DND-41 (cell line): Measurements from ENCODE around the gene LAD1.

Experiments
- ATAC-seq: fragments of 200-7000 bp; cut with Tn5 transposase; 3 replicates; pipeline ENCODE4 v1.9.1; 2021; ENCODE audit warnings: low read depth; ENCODE audit not compliant: insufficient read depth
- DNase-seq: peaks from one replicate; pipeline ENCODE4 v3.0.0-alpha.2; 2020
- H2AFZ ChIP-seq: 2 replicates; pipeline ENCODE4 v1.6.0; 2012; ENCODE audit warnings: low read depth, low read length
- H3K27ac ChIP-seq: 2 replicates; pipeline ENCODE4 v1.5.1; 2012; ENCODE audit warnings: low read length, inconsistent platforms
- H3K27me3 ChIP-seq: fragments of 200-600 bp; sonication (generic); 2 replicates; pipeline ENCODE4 v1.6.0; 2012; ENCODE audit warnings: low read length, mild to moderate bottlenecking, inconsistent platforms; ENCODE audit not compliant: insufficient read depth, poor library complexity
- H3K36me3 ChIP-seq: 2 replicates; pipeline ENCODE4 v1.5.1; 2012; ENCODE audit warnings: low read length, inconsistent platforms; ENCODE audit not compliant: insufficient read depth
- H3K4me1 ChIP-seq: 2 replicates; pipeline ENCODE4 v1.5.1; 2012; ENCODE audit warnings: mild to moderate bottlenecking, low read length; ENCODE audit not compliant: insufficient read depth
- H3K4me2 ChIP-seq: 2 replicates; pipeline ENCODE4 v1.6.0; 2012; ENCODE audit warnings: mild to moderate bottlenecking, moderate library complexity, low read length, inconsistent platforms; ENCODE audit not compliant: insufficient read depth
- H3K4me3 ChIP-seq, 2 experiments: fragments of 200-600 bp in 1 of 2; shearing (Covaris generic) in 1 of 2; 2 replicates each; pipeline ENCODE4 v1.5.1; 2012 to 2016; ENCODE audit warnings: inconsistent platforms in 2 of 2, low read length in 2 of 2, mild to moderate bottlenecking in 2 of 2, low read depth in 1 of 2, moderate library complexity in 1 of 2
- H3K79me2 ChIP-seq: 2 replicates; pipeline ENCODE4 v1.6.0; 2012; ENCODE audit warnings: low read length, inconsistent platforms; ENCODE audit not compliant: insufficient read depth
- H3K9ac ChIP-seq: 2 replicates; pipeline ENCODE4 v1.6.0; 2012; ENCODE audit warnings: low read depth, mild to moderate bottlenecking, inconsistent platforms, low read length, moderate library complexity
- H3K9me3 ChIP-seq: 2 replicates; pipeline ENCODE4 v1.5.1; 2012; ENCODE audit warnings: low read length, moderate library complexity, mild to moderate bottlenecking, inconsistent platforms; ENCODE audit not compliant: insufficient read depth, severe bottlenecking
- H4K20me1 ChIP-seq: 2 replicates; pipeline ENCODE4 v1.6.0; 2012; ENCODE audit warnings: low read length; ENCODE audit not compliant: insufficient read depth
- CTCF ChIP-seq: IDR thresholded peaks from 2 replicates; pipeline ENCODE4 v1.5.1; 2012; ENCODE audit warnings: borderline replicate concordance, low read length, moderate library complexity, mild to moderate bottlenecking; ENCODE audit not compliant: poor library complexity, severe bottlenecking; ENCODE audit errors: extremely low read depth
- EZH2 ChIP-seq: IDR thresholded peaks from 3 replicates; pipeline ENCODE4 v1.6.1; 2012; ENCODE audit warnings: borderline replicate concordance, low read depth, mild to moderate bottlenecking, moderate library complexity, low read length, inconsistent platforms; ENCODE audit not compliant: severe bottlenecking

Gene LAD1

GRCh38 chr1:201404055-201404454, 4.9 kb upstream of the LAD1 start:
- no peak overlapping the region for H3K4me3 ChIP-seq

GRCh38 chr1:201403359-201403758, 4.2 kb upstream of the LAD1 start:
- H3K36me3 ChIP-seq = no peaks in the 10 kb centered on the region
- H3K9me3 ChIP-seq = no peaks in the 10 kb centered on the region
- H3K27me3 ChIP-seq = peaks cover 16% of the 10 kb centered on the region
- no peak overlapping the region for H3K4me2 ChIP-seq
- no peak overlapping the region for H3K27ac ChIP-seq
- TF ChIP-seq EZH2 (no peak), CTCF (no peak)
- no peaks in the 10 kb centered on the region for H3K79me2 ChIP-seq
- no peaks in the 10 kb centered on the region for H4K20me1 ChIP-seq
- H3K9ac ChIP-seq = no peak overlapping the region
- no peak for DNase-seq
- H2AFZ ChIP-seq = no peak overlapping the region
- ATAC-seq = no peak
- no peaks in the 10 kb centered on the region for H3K4me1 ChIP-seq
- no peak overlapping the region for H3K4me3 ChIP-seq

More at GRCh38 chr1:201404055-201404454, 4.9 kb upstream of the LAD1 start:
- Histone ChIP-seq H3K4me1 (no peaks in the 10 kb centered on the region), H3K4me2 (no peak overlapping the region), H3K9me3 (no peaks in the 10 kb centered on the region), H3K79me2 (no peaks in the 10 kb centered on the region), H3K36me3 (no peaks in the 10 kb centered on the region), H3K9ac (no peak overlapping the region), H4K20me1 (no peaks in the 10 kb centered on the region), H3K27ac (no peak overlapping the region), H3K27me3 (peaks cover 16% of the 10 kb centered on the region), H2AFZ (no peak overlapping the region)
- ATAC-seq (no peak), DNase-seq (no peak)
- TF ChIP-seq EZH2 (no peak), CTCF (no peak)

GRCh38 chr1:201401700-201402099, 2.6 kb upstream of the LAD1 start:
- no peak overlapping the region for H3K9ac ChIP-seq

More at GRCh38 chr1:201401700-201402099, 2.6 kb upstream of the LAD1 start:
- TF ChIP-seq EZH2 = no peak
- TF ChIP-seq CTCF = no peak
- Histone ChIP-seq H3K27ac (no peak overlapping the region), H3K27me3 (peaks cover 16% of the 10 kb centered on the region), H3K79me2 (no peaks in the 10 kb centered on the region), H3K4me2 (no peak overlapping the region), H2AFZ (no peak overlapping the region), H3K4me1 (no peaks in the 10 kb centered on the region), H4K20me1 (no peaks in the 10 kb centered on the region; the same call in 1 of the 2 replicates), H3K4me3 (no peak overlapping the region), H3K36me3 (no peaks in the 10 kb centered on the region), H3K9me3 (no peaks in the 10 kb centered on the region)
- no peak for ATAC-seq
- DNase-seq = no peak
